Spleen (tissue), 11 donors: Measurements from ENCODE around the gene PCDHA5. TPM values are rescaled to one million over a fixed set of nuclear protein-coding genes. Genes with fewer than 3 reads are reported as not detected.

Experiments
- DNase-seq: peaks from one replicate; pipeline ENCODE4 v3.0.0-alpha.2; 2020
- H3K27ac ChIP-seq, 8 donors: fragments of 200-600 bp; sonication (generic) in 7 of 8; 1 replicate in 4 of 8; 2 replicates in 4 of 8; pipeline versions ENCODE4 v1.5.0 to v1.8.0; 2016 to 2021; ENCODE audit warnings: inconsistent platforms in 4 of 8, mild to moderate bottlenecking in 4 of 8, moderate library complexity in 1 of 8
- H3K27me3 ChIP-seq, 7 donors: fragments of 200-600 bp; sonication (generic) in 6 of 7; replicated peaks in 1 of 7; 1 replicate in 4 of 7; 2 replicates in 3 of 7; pipeline versions ENCODE4 v1.5.0 to v1.8.0; 2016 to 2021; ENCODE audit warnings: inconsistent platforms in 3 of 7, mild to moderate bottlenecking in 1 of 7
- H3K36me3 ChIP-seq, 6 donors: fragments of 200-600 bp; sonication (generic) in 5 of 6; 1 replicate in 4 of 6; 2 replicates in 2 of 6; pipeline versions ENCODE4 v1.5.0 to v1.8.0; 2016 to 2021; ENCODE audit warnings: inconsistent platforms in 2 of 6
- H3K4me1 ChIP-seq, 6 donors: fragments of 200-600 bp; sonication (generic) in 5 of 6; 1 replicate in 3 of 6; 2 replicates in 3 of 6; pipeline versions ENCODE4 v1.5.0 to v1.8.0; 2016 to 2021; ENCODE audit warnings: inconsistent platforms in 3 of 6
- H3K4me3 ChIP-seq, 8 donors: fragments of 200-600 bp; sonication (generic) in 7 of 8; 1 replicate in 4 of 8; 2 replicates in 4 of 8; pipeline versions ENCODE4 v1.5.0 to v1.8.0; 2016 to 2021; ENCODE audit warnings: inconsistent platforms in 4 of 8, mild to moderate bottlenecking in 4 of 8, moderate library complexity in 2 of 8
- H3K9me3 ChIP-seq, 8 donors: fragments of 200-600 bp; sonication (generic) in 7 of 8; 1 replicate in 4 of 8; 2 replicates in 4 of 8; pipeline versions ENCODE4 v1.5.0 to v1.8.0; 2016 to 2021; ENCODE audit warnings: inconsistent platforms in 4 of 8
- CTCF ChIP-seq, 11 experiments: fragments of 200-600 bp in 7 of 11; fragments of 450-650 bp in 4 of 11; sonication (generic) in 4 of 11; IDR thresholded peaks in 8 of 11; conservative IDR thresholded peaks in 3 of 11; 1 replicate in 7 of 11; 2 replicates in 4 of 11; pipeline versions ENCODE4 v1.4.0 to v1.8.0; 2016 to 2021; ENCODE audit warnings: antibody characterized with exemption in 11 of 11, inconsistent platforms in 4 of 11, mild to moderate bottlenecking in 1 of 11
- POLR2A ChIP-seq, 3 donors: fragments of 450-650 bp; IDR thresholded peaks; one replicate each; pipeline ENCODE4 v1.5.1; 2017; ENCODE audit warnings: antibody characterized with exemption in 3 of 3, mild to moderate bottlenecking in 1 of 3
- POLR2AphosphoS5 ChIP-seq, 3 donors: sonication (generic); formaldehyde crosslinking; IDR thresholded peaks; one replicate each; pipeline ENCODE4 v1.5.1; 2017; ENCODE audit warnings: antibody characterized with exemption in 3 of 3
- WGBS, 5 donors: extraction: QIAGEN DNeasy Blood & Tissue Kit in 3 of 5; methylation state at CpG; one replicate each; pipeline versions ENCODE4 v1.1.5 to v1.1.7; 2013 to 2018; 5-methylcytosine and 5-hydroxymethylcytosine counted together
- intact Hi-C: fragments of 100-400 bp; cut with DNase I; formaldehyde crosslinking; loops from one replicate; pipeline ENCODE4 v1.15.0; 2023; ENCODE audit warnings: low total_unique reads
- polyA plus RNA-seq, 3 donors: library from polyadenylated mRNA; stranded (reverse); fragments of 200-250 nt; gene quantifications; one replicate each; pipeline ENCODE4 v1.2.1, GENCODE V29; 2013
- total RNA-seq, 7 donors: library from RNA; depleted of rRNA in 3 of 7; stranded (reverse); fragments of >200 nt in 3 of 7; fragmentation: NEBNext Ultra II Directional in 4 of 7; extraction: Animal tissue kit (Norgen Biotek cat#: 25700) in 4 of 7; gene quantifications; one replicate each; pipeline versions ENCODE4 v1.1.0 to v1.2.1, GENCODE V29; 2016 to 2021
- donor health status: healthy with polysubstance abuse.
- donor health status: DM: no; HTN: no; CAD: no; lungs with moderate emphysema.
- donor health status: DM: no; HTN: no; CAD: no.
- donor health status: Bipolar disorder and iron deficiency.
- donor health status: healthy.
- donor health status: DM: no; HTN: no; CAD: no.
- donor health status: DM: yes; HTN: yes; CAD: no.

The PCDHA5 gene
- total and polyA plus RNA-seq, 10 donors, result 0.03 to 0.46 (median 0.10) TPM; not detected in 3

- 43 to 58% (median 57%) methylated on average over 28 to 76 of the region's 76 CpGs for WGBS, 5 donors
- Histone ChIP-seq H3K4me1 (no peaks in the 10 kb centered on the region), H3K27me3 (peaks cover 0 to 68% (median 0%) of the 10 kb centered on the region in 7 donors), H3K36me3 (no peaks in the 10 kb centered on the region), H3K9me3 (peaks cover 0 to 50% (median 34%) of the 10 kb centered on the region in 8 donors), H3K4me3 (no peak overlapping the region), H3K27ac (no peak overlapping the region)
- TF ChIP-seq POLR2AphosphoS5 (IDR thresholded peaks at IDR 0.05), result no peak
- no peak for TF ChIP-seq POLR2A (IDR thresholded peaks at IDR 0.05)
- TF ChIP-seq CTCF (IDR thresholded peaks at IDR 0.05 in 8 of 11, conservative IDR thresholded peaks at IDR 0.05 in 3 of 11), result no peak
- intact Hi-C loops, result no loop called here
- no peak for DNase-seq
Observed at GRCh38 chr5:140862441-140863295, 41.3 kb downstream of the PCDHA5 start.

- Histone ChIP-seq H3K36me3 (no peaks in the 10 kb centered on the region), H3K4me1 (no peaks in the 10 kb centered on the region), H3K27ac (no peak within 1 kb of the TSS), H3K27me3 (peaks cover 0 to 80% (median 8%) of the 10 kb centered on the region in 7 donors), H3K4me3 (peak within 1 kb of the TSS in 2 of 8 donors; percentile 21 to 35), H3K9me3 (peaks cover 0 to 41% (median 25%) of the 10 kb centered on the region in 8 donors)
- no peak for DNase-seq
- peak in 1 of 11 experiments; percentile 27 for TF ChIP-seq CTCF (IDR thresholded peaks at IDR 0.05 in 8 of 11, conservative IDR thresholded peaks at IDR 0.05 in 3 of 11)
- no peak for TF ChIP-seq POLR2AphosphoS5 (IDR thresholded peaks at IDR 0.05)
- intact Hi-C loops, result no loop called here
- 17 to 29% (median 20%) methylated on average over 28 to 41 of the region's 41 CpGs for whole genome bisulfite sequencing, 5 donors
Observed at GRCh38 chr5:140868721-140869554, 47.5 kb downstream of the PCDHA5 start, which contains the start of gene PCDHA11. Gene PCDHA11, plus strand, starts transcription at chr5:140868957. Its CDS starts 147 bp downstream, at chr5:140869104.

- no peak overlapping the region for H3K27ac ChIP-seq
- 51 to 65% (median 60%) methylated on average over 5 of the region's 5 CpGs for WGBS, 5 donors
- no peak for DNase-seq
- H3K4me3 ChIP-seq, result peak overlapping the region in 2 of 8 donors; percentile 21 to 35
- H3K27me3 ChIP-seq, result peaks cover 0 to 82% (median 11%) of the 10 kb centered on the region in 7 donors
- H3K4me1 ChIP-seq, result no peaks in the 10 kb centered on the region
- no peaks in the 10 kb centered on the region for H3K36me3 ChIP-seq
- H3K9me3 ChIP-seq, result peaks cover 0 to 41% (median 25%) of the 10 kb centered on the region in 8 donors
- TF ChIP-seq CTCF (IDR thresholded peaks at IDR 0.05 in 8 of 11, conservative IDR thresholded peaks at IDR 0.05 in 3 of 11) (peak in 1 of 11 experiments; percentile 12), POLR2AphosphoS5 (IDR thresholded peaks at IDR 0.05) (no peak), POLR2A (IDR thresholded peaks at IDR 0.05) (no peak)
- intact Hi-C loops, result no loop called here
Observed at GRCh38 chr5:140869555-140869886, 48.1 kb downstream of the PCDHA5 start.
